GM10248 (cell line): ENCODE results near the gene PHACTR3.

Experiments used
- CTCF ChIA-PET: fragments of 300-600 bp; sonication (Branson Sonifier 250); formaldehyde crosslinking; extraction: SDS; loops from one replicate; lab custom pipeline; 2021; ENCODE audit warnings: antibody characterized with exemption; lab: Yijun Ruan, JAX
- POLR2A ChIA-PET: fragments of 350-650 bp; sonication (Branson Sonifier 250); formaldehyde crosslinking; extraction: SDS; loops from one replicate; lab custom pipeline; 2020; ENCODE audit warnings: antibody characterized with exemption; lab: Yijun Ruan, JAX
- DNase-seq: peaks from one replicate; pipeline ENCODE4 v3.0.0; 2012; ENCODE audit errors: extremely low spot score
- TF ChIP-seq, protein P1 (sequence below): IDR thresholded peaks from 2 replicates; pipeline ENCODE4 v1.5.1; 2012; ENCODE audit warnings: mild to moderate bottlenecking, low read depth; ENCODE audit errors: extremely low read depth, missing control alignments, control extremely low read depth

PHACTR3 gene

DNA sequence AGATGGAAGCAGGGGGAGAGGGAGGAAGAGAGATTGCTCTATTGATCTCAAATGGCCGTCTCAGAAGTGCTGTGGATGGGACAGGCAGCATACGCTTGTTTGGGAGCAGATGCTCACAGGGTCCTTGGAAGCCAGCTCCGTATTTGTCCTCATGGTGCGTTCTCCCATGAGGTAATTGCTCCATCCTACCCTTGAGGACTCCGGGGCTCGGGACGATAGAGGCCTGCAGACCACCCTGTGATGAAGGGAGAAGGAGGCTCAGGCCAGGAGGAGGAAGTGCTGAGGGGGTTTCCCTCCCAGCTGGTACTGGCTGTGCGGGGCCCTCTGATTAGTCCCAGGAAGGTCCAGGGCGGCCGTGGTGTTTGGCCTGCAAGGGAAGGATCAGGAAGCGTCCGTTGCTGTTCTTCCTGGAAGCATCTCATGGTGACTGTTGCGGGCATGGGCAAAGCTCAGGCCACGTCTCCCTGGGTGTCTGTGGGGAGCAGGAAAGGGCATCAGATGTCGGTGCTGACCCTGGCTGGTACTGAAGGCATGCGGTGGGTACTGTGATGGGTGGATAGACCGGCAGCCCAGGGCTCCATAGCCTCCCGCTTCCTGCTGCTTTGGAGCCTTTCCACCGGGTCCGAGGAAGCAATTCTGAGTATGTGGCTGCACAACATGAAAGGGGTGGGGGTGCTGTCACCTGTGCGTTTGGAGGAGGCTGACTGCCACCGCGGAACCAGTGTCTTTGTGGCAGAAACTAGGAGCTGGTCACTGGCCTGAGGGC is 170.8 kb downstream of the PHACTR3 start:
- DNase-seq: no peak
- TF ChIP-seq, protein P1, sequence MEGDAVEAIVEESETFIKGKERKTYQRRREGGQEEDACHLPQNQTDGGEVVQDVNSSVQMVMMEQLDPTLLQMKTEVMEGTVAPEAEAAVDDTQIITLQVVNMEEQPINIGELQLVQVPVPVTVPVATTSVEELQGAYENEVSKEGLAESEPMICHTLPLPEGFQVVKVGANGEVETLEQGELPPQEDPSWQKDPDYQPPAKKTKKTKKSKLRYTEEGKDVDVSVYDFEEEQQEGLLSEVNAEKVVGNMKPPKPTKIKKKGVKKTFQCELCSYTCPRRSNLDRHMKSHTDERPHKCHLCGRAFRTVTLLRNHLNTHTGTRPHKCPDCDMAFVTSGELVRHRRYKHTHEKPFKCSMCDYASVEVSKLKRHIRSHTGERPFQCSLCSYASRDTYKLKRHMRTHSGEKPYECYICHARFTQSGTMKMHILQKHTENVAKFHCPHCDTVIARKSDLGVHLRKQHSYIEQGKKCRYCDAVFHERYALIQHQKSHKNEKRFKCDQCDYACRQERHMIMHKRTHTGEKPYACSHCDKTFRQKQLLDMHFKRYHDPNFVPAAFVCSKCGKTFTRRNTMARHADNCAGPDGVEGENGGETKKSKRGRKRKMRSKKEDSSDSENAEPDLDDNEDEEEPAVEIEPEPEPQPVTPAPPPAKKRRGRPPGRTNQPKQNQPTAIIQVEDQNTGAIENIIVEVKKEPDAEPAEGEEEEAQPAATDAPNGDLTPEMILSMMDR: no peak
- ChIA-PET CTCF (no interaction called here), POLR2A (no interaction called here)

DNA sequence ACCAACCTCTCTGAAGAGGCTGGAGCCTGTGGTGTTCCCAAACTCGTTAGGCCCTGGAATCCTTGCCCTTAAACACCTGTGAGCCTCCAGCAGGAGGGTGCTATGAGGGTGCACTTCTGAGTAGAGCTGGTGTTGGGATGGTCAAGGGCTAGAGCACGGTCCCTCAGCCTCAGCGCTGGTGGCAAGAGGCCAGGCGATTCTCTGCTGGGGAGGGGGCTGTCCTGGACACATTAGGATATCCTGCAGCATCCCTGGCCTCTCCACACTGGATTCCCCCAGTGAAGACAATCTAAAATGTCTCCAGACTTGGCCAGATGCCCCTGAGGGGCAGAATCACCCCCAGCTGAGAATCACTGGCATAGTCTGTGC is 171.3 kb downstream of the PHACTR3 start:
- CTCF ChIA-PET: no interaction called here
- no peak for DNase-seq
- POLR2A ChIA-PET: no interaction called here
- TF ChIP-seq, protein P1: no peak

DNA sequence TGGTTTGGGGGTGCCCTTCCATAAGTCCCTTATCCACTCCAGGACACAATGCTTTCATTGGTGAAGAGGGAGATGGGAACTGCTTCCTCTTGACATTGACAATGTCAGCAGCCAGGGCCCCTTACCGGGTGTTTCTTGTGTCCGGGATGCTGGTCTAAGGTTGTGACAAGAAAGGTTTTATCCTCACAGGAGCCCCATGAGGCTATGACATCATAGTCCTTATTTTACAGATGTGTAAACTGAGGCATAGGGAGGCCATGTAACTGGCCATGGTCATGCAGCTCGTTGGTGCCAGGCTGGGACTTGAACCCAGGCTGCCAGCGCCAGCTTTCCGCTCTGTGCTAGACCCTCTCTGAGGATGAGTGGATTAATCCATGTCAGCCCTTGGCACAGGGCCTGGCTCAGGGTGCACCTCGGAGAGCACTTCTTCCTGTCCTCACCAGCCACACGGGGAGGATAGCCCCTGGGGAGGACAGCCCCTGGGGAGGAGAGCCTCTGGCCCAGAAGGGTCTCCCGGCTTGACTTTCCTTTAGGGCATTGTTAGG is 171.8 kb downstream of the PHACTR3 start:
- POLR2A ChIA-PET: no interaction called here
- TF ChIP-seq, protein P1: no peak
- CTCF ChIA-PET: no interaction called here
- DNase-seq: no peak

DNA sequence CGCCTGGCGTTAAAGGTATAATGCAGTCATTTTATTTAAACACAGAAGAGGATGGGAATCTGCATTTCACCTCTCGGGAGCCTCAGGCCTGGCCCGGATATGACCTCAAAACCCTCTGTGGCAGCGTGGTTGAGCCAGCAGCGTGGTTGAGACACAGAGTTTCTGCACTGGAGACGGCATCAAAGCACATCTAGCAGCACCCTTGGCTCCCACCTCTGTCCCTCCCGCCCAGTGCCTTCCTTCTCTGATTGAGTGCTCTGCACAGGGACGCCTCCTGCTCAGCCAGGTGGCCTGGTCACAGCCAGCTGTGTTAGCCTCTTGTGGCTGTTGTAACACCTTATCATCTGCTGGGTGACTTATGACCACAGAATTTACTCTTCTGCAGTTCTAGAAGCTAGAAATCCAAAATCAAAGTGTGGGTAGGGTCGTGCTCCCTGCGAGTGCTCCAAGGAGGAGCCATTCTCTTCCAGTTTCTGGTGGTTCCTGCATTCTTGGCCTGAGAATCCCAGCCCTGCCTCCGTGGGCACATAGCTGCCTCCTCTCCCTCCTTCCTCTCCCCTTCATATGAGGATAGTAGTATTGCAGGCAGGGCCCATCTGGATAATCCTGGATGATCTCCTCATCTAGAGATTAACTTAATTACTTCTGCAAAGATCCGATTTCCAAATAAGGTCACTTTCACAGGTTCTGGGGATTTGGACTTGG is 172.4 kb downstream of the PHACTR3 start:
- TF ChIP-seq, protein P1: no peak
- CTCF ChIA-PET: no interaction called here
- DNase-seq: no peak
- POLR2A ChIA-PET: no interaction called here

DNA sequence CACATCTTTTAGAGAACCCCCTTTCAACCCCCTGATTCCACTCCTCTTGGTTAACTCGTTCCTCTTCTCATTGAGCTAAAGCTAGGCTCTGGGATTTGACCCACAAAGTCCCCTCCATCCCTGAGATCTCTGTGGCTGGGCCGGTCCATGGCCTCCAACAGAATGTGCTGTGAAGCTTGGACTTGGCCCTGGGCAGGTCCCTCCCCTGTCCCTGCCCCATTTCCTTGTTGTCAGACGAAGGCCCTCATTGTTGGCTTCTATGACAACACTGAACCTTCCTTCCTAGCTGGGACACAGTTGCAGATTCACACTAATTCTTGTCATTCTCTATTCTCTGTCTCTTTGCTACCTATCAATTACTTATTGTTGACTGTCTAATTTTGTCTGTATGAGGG is 173.0 kb downstream of the PHACTR3 start:
- DNase-seq: no peak
- TF ChIP-seq, protein P1: no peak
- ChIA-PET CTCF (no interaction called here), POLR2A (no interaction called here)

DNA sequence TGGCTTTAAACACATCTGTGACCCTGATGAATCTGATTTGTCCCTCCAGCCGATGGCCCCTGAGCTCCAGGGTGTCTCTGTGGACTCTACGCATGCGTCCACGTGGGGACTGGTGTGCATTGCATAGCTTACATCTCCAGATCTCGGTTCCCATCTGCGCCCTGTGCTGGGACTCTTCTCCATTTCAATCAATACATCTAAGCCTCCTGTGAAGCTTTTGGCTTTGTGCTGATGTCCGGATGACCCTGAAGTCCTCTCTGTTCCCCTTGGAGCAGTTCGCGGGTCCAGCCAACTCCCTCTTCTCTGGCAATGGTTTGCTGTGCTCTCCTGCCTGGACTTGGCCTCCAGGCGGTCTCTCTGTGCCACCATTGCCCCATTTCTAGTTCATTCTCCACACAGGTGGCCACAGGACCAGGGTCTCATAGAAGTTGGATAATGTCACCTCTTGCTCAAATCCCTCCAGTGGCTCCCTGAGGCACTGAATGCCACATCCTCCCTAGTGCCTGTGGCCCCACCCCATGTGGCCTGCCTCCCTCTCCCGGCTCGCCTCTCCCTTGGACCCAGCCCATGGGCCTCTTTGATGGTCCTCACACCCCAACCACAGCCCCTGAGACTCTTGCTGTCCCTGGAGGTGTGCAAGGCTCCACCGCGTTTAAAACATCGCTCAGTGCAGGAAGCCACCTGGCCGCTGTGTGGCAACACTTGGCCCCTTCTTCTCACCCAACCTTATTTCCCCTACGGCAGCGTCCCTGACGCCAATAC is 173.7 kb downstream of the PHACTR3 start:
- DNase-seq: no peak
- POLR2A ChIA-PET: no interaction called here
- CTCF ChIA-PET: no interaction called here
- TF ChIP-seq, protein P1: no peak
